Measurements from ENCODE around the gene ERC2.

Gene ERC2

GRCh38 chr3:55616803-55617202 is 851.5 kb downstream of the ERC2 start:
- H3K27ac Mint-ChIP-seq: no peak overlapping the region
- H3K9me3 Mint-ChIP-seq (ENCODE audit: low read depth): no peaks in the 10 kb centered on the region
- no peak overlapping the region for H3K4me3 Mint-ChIP-seq
- H3K27me3 Mint-ChIP-seq: peaks cover 2% of the 10 kb centered on the region
- no peaks in the 10 kb centered on the region for H3K36me3 Mint-ChIP-seq
- H3K4me1 Mint-ChIP-seq (ENCODE audit: low read depth): no peaks in the 10 kb centered on the region

GRCh38 chr3:55615694-55616295 is 852.5 kb downstream of the ERC2 start:
- Mint-ChIP-seq H3K27ac (no peak overlapping the region), H3K4me1 (ENCODE audit: low read depth) (no peaks in the 10 kb centered on the region), H3K36me3 (no peaks in the 10 kb centered on the region), H3K9me3 (ENCODE audit: low read depth) (no peaks in the 10 kb centered on the region), H3K4me3 (no peak overlapping the region), H3K27me3 (peaks cover 2% of the 10 kb centered on the region)

- H3K27ac Mint-ChIP-seq: no peak overlapping the region
These were observed 853.1 kb downstream of the ERC2 start for GRCh38 chr3:55615039-55615693.

GRCh38 chr3:55611121-55611520 is 857.1 kb downstream of the ERC2 start:
- Mint-ChIP-seq H3K36me3 (no peaks in the 10 kb centered on the region), H3K4me1 (ENCODE audit: low read depth) (no peaks in the 10 kb centered on the region), H3K27me3 (no peaks in the 10 kb centered on the region)

More at GRCh38 chr3:55615039-55615693, 853.1 kb downstream of the ERC2 start:
- H3K27me3 Mint-ChIP-seq: no peaks in the 10 kb centered on the region
- no peaks in the 10 kb centered on the region for H3K9me3 Mint-ChIP-seq (ENCODE audit: low read depth)
- H3K36me3 Mint-ChIP-seq: no peaks in the 10 kb centered on the region
- H3K4me3 Mint-ChIP-seq: no peak overlapping the region
- no peaks in the 10 kb centered on the region for H3K4me1 Mint-ChIP-seq (ENCODE audit: low read depth)

GRCh38 chr3:55609230-55609827 is 858.9 kb downstream of the ERC2 start:
- Mint-ChIP-seq H3K27me3 (no peaks in the 10 kb centered on the region), H3K27ac (no peak overlapping the region), H3K9me3 (ENCODE audit: low read depth) (peaks cover 3% of the 10 kb centered on the region), H3K4me1 (ENCODE audit: low read depth) (no peaks in the 10 kb centered on the region), H3K36me3 (no peaks in the 10 kb centered on the region), H3K4me3 (no peak overlapping the region)

More at GRCh38 chr3:55611121-55611520, 857.1 kb downstream of the ERC2 start:
- H3K4me3 Mint-ChIP-seq: no peak overlapping the region
- H3K27ac Mint-ChIP-seq: no peak overlapping the region
- peaks cover 3% of the 10 kb centered on the region for H3K9me3 Mint-ChIP-seq (ENCODE audit: low read depth)

GRCh38 chr3:55608301-55608937 is 859.8 kb downstream of the ERC2 start:
- Mint-ChIP-seq H3K4me3 (no peak overlapping the region), H3K27me3 (no peaks in the 10 kb centered on the region), H3K27ac (no peak overlapping the region), H3K4me1 (ENCODE audit: low read depth) (no peaks in the 10 kb centered on the region), H3K9me3 (ENCODE audit: low read depth) (peaks cover 3% of the 10 kb centered on the region), H3K36me3 (no peaks in the 10 kb centered on the region)

- peaks cover 3% of the 10 kb centered on the region for H3K9me3 Mint-ChIP-seq (ENCODE audit: low read depth)
- H3K4me1 Mint-ChIP-seq (ENCODE audit: low read depth): no peaks in the 10 kb centered on the region
- H3K36me3 Mint-ChIP-seq: no peaks in the 10 kb centered on the region
- H3K4me3 Mint-ChIP-seq: no peak overlapping the region
- no peaks in the 10 kb centered on the region for H3K27me3 Mint-ChIP-seq
- H3K27ac Mint-ChIP-seq: no peak overlapping the region
These were observed 860.4 kb downstream of the ERC2 start for GRCh38 chr3:55607844-55608243.

GRCh38 chr3:55607175-55607574 is 861.1 kb downstream of the ERC2 start:
- Mint-ChIP-seq H3K27me3 (no peaks in the 10 kb centered on the region), H3K27ac (no peak overlapping the region), H3K4me1 (ENCODE audit: low read depth) (no peaks in the 10 kb centered on the region), H3K9me3 (ENCODE audit: low read depth) (peaks cover 3% of the 10 kb centered on the region), H3K36me3 (no peaks in the 10 kb centered on the region), H3K4me3 (no peak overlapping the region)

- Mint-ChIP-seq H3K4me1 (ENCODE audit: low read depth) (no peaks in the 10 kb centered on the region), H3K27me3 (no peaks in the 10 kb centered on the region), H3K9me3 (ENCODE audit: low read depth) (peaks cover 3% of the 10 kb centered on the region), H3K36me3 (no peaks in the 10 kb centered on the region), H3K4me3 (no peak overlapping the region), H3K27ac (no peak overlapping the region)
These were observed 862.6 kb downstream of the ERC2 start for GRCh38 chr3:55605443-55606236.

- peaks cover 3% of the 10 kb centered on the region for H3K9me3 Mint-ChIP-seq (ENCODE audit: low read depth)
- H3K27me3 Mint-ChIP-seq: no peaks in the 10 kb centered on the region
- no peak overlapping the region for H3K27ac Mint-ChIP-seq
- H3K36me3 Mint-ChIP-seq: no peaks in the 10 kb centered on the region
- no peaks in the 10 kb centered on the region for H3K4me1 Mint-ChIP-seq (ENCODE audit: low read depth)
- no peak overlapping the region for H3K4me3 Mint-ChIP-seq
These were observed 863.4 kb downstream of the ERC2 start for GRCh38 chr3:55604846-55605245.

GRCh38 chr3:55604402-55604801 is 863.9 kb downstream of the ERC2 start:
- Mint-ChIP-seq H3K27ac (no peak overlapping the region), H3K27me3 (no peaks in the 10 kb centered on the region), H3K36me3 (no peaks in the 10 kb centered on the region), H3K4me1 (ENCODE audit: low read depth) (no peaks in the 10 kb centered on the region), H3K4me3 (no peak overlapping the region), H3K9me3 (ENCODE audit: low read depth) (peaks cover 3% of the 10 kb centered on the region)

GRCh38 chr3:55601366-55602080 is 866.7 kb downstream of the ERC2 start:
- H3K27me3 Mint-ChIP-seq: no peaks in the 10 kb centered on the region
- H3K4me1 Mint-ChIP-seq (ENCODE audit: low read depth): no peaks in the 10 kb centered on the region
- no peak overlapping the region for H3K27ac Mint-ChIP-seq
- no peaks in the 10 kb centered on the region for H3K36me3 Mint-ChIP-seq
- H3K9me3 Mint-ChIP-seq (ENCODE audit: low read depth): peaks cover 5% of the 10 kb centered on the region
- H3K4me3 Mint-ChIP-seq: no peak overlapping the region

GRCh38 chr3:55598224-55598623 is 870.0 kb downstream of the ERC2 start:
- no peaks in the 10 kb centered on the region for H3K27me3 Mint-ChIP-seq
- H3K36me3 Mint-ChIP-seq: no peaks in the 10 kb centered on the region
- no peak overlapping the region for H3K27ac Mint-ChIP-seq
- H3K4me1 Mint-ChIP-seq (ENCODE audit: low read depth): no peaks in the 10 kb centered on the region
- H3K9me3 Mint-ChIP-seq (ENCODE audit: low read depth): peaks cover 5% of the 10 kb centered on the region
- no peak overlapping the region for H3K4me3 Mint-ChIP-seq

- Mint-ChIP-seq H3K27me3 (no peaks in the 10 kb centered on the region), H3K4me1 (ENCODE audit: low read depth) (no peaks in the 10 kb centered on the region), H3K9me3 (ENCODE audit: low read depth) (peaks cover 5% of the 10 kb centered on the region), H3K4me3 (no peak overlapping the region), H3K27ac (no peak overlapping the region), H3K36me3 (no peaks in the 10 kb centered on the region)
These were observed 870.6 kb downstream of the ERC2 start for GRCh38 chr3:55597641-55598040.

Data from activated naive CD8-positive, alpha-beta T cell (primary cell).